H1 (cell line): ENCODE results near the gene CDH12. TPM values are rescaled to one million over a fixed set of nuclear protein-coding genes. Genes with fewer than 3 reads are reported as not detected.

Experiments
- BCL11A ChIP-seq, 2 experiments: IDR thresholded peaks; one replicate each; pipeline ENCODE4 v1.6.1; 2011; ENCODE audit warnings: low read depth in 2 of 2, low read length in 2 of 2, mild to moderate bottlenecking in 2 of 2
- CEBPB ChIP-seq: IDR thresholded peaks from 2 replicates; pipeline ENCODE4 v1.6.1; 2012; ENCODE audit warnings: low read depth, low read length
- CHD1 ChIP-seq: IDR thresholded peaks from 2 replicates; pipeline ENCODE4 v1.6.1; 2012; ENCODE audit warnings: low read depth, low read length, improper control_type of control experiment
- CHD2 ChIP-seq: IDR thresholded peaks from 2 replicates; pipeline ENCODE4 v1.6.1; 2012; ENCODE audit warnings: low read length, improper control_type of control experiment
- polyA plus RNA-seq, 7 experiments: library from polyadenylated mRNA; depleted of rRNA in 3 of 7; stranded (reverse) in 5 of 7; unstranded in 2 of 7; fragments of >200 nt in 5 of 7; fragments of 200-250 nt in 2 of 7; gene quantifications; 1 replicate in 5 of 7; 2 replicates in 1 of 7; 4 replicates in 1 of 7; pipeline versions ENCODE4 v1.2.1 to v1.2.3, GENCODE V29; 2011 to 2013; ENCODE audit warnings: missing spikeins in 2 of 7, mixed read lengths in 2 of 7
- total RNA-seq: library from RNA; stranded (reverse); fragmentation: NEBNext Ultra II Directional; extraction: Animal tissue kit (Norgen Biotek cat#: 25700); gene quantifications from 2 replicates; pipeline ENCODE4 v1.2.1, GENCODE V29; 2021
- TF ChIP-seq, protein P1 (sequence below): fragments of 300-600 bp; sonication (generic); IDR thresholded peaks from 2 replicates; pipeline ENCODE4 v1.7.1; 2012; ENCODE audit warnings: low read length, moderate library complexity, mild to moderate bottlenecking, inconsistent platforms; ENCODE audit not compliant: insufficient replicate concordance

CDH12 gene
- total and polyA plus RNA-seq, 2 of the 8 experiments (the other 6 are each of a cell fraction or from before 2014, with no cell fraction given) = 0.03 TPM; not detected in 1

DNA sequence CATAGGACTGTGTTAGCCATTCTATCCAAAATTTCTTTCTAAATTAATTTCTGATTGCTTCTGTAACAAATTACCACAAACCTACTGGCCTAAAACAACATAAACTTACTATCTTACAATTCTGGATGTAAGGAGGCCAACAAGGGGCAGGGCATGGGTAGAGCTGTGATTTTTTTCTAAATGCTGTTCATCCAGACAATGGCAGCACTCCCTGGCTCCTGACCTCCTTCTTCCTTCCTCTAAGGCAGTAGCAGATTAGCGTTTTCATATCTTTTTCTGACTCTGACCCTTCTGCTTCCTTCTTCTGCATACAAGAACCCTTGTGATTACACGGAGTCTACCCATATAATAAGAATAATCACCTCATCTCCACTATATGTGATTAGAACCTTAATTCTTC lies 1005.8 kb downstream of the CDH12 start (continued):
- TF ChIP-seq, protein P1, sequence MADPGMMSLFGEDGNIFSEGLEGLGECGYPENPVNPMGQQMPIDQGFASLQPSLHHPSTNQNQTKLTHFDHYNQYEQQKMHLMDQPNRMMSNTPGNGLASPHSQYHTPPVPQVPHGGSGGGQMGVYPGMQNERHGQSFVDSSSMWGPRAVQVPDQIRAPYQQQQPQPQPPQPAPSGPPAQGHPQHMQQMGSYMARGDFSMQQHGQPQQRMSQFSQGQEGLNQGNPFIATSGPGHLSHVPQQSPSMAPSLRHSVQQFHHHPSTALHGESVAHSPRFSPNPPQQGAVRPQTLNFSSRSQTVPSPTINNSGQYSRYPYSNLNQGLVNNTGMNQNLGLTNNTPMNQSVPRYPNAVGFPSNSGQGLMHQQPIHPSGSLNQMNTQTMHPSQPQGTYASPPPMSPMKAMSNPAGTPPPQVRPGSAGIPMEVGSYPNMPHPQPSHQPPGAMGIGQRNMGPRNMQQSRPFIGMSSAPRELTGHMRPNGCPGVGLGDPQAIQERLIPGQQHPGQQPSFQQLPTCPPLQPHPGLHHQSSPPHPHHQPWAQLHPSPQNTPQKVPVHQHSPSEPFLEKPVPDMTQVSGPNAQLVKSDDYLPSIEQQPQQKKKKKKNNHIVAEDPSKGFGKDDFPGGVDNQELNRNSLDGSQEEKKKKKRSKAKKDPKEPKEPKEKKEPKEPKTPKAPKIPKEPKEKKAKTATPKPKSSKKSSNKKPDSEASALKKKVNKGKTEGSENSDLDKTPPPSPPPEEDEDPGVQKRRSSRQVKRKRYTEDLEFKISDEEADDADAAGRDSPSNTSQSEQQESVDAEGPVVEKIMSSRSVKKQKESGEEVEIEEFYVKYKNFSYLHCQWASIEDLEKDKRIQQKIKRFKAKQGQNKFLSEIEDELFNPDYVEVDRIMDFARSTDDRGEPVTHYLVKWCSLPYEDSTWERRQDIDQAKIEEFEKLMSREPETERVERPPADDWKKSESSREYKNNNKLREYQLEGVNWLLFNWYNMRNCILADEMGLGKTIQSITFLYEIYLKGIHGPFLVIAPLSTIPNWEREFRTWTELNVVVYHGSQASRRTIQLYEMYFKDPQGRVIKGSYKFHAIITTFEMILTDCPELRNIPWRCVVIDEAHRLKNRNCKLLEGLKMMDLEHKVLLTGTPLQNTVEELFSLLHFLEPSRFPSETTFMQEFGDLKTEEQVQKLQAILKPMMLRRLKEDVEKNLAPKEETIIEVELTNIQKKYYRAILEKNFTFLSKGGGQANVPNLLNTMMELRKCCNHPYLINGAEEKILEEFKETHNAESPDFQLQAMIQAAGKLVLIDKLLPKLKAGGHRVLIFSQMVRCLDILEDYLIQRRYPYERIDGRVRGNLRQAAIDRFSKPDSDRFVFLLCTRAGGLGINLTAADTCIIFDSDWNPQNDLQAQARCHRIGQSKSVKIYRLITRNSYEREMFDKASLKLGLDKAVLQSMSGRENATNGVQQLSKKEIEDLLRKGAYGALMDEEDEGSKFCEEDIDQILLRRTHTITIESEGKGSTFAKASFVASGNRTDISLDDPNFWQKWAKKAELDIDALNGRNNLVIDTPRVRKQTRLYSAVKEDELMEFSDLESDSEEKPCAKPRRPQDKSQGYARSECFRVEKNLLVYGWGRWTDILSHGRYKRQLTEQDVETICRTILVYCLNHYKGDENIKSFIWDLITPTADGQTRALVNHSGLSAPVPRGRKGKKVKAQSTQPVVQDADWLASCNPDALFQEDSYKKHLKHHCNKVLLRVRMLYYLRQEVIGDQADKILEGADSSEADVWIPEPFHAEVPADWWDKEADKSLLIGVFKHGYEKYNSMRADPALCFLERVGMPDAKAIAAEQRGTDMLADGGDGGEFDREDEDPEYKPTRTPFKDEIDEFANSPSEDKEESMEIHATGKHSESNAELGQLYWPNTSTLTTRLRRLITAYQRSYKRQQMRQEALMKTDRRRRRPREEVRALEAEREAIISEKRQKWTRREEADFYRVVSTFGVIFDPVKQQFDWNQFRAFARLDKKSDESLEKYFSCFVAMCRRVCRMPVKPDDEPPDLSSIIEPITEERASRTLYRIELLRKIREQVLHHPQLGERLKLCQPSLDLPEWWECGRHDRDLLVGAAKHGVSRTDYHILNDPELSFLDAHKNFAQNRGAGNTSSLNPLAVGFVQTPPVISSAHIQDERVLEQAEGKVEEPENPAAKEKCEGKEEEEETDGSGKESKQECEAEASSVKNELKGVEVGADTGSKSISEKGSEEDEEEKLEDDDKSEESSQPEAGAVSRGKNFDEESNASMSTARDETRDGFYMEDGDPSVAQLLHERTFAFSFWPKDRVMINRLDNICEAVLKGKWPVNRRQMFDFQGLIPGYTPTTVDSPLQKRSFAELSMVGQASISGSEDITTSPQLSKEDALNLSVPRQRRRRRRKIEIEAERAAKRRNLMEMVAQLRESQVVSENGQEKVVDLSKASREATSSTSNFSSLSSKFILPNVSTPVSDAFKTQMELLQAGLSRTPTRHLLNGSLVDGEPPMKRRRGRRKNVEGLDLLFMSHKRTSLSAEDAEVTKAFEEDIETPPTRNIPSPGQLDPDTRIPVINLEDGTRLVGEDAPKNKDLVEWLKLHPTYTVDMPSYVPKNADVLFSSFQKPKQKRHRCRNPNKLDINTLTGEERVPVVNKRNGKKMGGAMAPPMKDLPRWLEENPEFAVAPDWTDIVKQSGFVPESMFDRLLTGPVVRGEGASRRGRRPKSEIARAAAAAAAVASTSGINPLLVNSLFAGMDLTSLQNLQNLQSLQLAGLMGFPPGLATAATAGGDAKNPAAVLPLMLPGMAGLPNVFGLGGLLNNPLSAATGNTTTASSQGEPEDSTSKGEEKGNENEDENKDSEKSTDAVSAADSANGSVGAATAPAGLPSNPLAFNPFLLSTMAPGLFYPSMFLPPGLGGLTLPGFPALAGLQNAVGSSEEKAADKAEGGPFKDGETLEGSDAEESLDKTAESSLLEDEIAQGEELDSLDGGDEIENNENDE = no peak
- TF ChIP-seq CEBPB = no peak
- no peak for TF ChIP-seq BCL11A (IDR thresholded peaks at IDR 0.05; ENCODE audit: low read depth in 2 of 2, low read length in 2 of 2)
- TF ChIP-seq CHD1 = no peak
- no peak for TF ChIP-seq CHD2
- TF ChIP-seq, all 59 proteins: peak for 0
